LNCAP (cell line): ENCODE measurements around the gene ITGBL1.

Source experiments
- CTCF ChIP-seq: fragments of 450-650 bp; IDR thresholded peaks from 2 replicates; pipeline ENCODE4 v1.5.1; 2017; ENCODE audit warnings: mild to moderate bottlenecking

Gene ITGBL1

DNA sequence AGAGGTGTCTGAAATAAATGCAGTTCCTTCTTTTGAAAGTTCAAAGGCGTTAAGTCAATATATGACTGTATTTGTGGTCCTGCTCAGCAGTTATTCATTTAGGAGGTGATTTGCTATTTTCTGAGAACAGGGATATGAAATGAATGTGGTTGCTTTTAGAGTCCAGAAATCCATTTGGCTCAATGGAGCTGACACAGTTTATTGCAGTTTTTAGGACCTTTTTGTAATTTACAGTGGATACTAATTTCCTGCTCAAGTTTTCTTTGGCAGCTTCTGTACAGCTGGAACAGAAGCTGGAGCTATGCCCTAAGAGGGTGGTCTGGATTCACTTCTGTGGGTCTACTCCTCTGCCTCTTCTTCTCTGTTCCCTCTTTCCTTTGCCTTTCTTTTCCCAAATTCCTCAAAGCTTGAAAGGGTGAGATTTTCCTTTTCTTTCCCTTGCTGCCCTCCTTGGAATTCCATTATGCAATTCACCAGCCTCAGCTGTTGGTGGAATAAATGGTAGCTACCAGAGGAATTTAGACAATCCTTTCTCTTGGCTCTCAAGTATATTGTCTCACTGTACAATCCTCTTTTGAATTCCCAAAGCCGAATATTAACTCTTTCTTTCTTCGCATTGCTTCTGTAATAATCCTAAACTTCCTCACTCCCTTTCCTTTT is 39.9 kb downstream of the ITGBL1 start:
- TF ChIP-seq CTCF: no peak

DNA sequence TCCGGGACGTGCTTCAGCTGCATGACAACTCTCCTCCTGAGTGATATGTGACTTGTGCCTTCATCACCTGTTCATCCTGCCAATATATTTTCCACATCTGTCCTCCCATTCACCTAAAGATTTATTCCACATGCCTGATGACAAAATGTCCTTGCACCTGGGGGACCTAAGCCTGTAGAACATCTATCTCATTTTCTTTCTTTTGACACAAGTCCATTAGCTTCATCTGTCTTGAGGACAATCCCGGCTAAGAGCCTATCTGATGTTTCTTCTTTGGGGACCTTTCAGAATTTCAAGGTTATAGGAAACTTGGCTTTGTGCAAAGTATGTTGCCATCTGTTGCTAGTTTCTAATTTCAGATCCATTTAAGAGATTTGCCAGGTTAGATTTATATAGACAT is 41.1 kb downstream of the ITGBL1 start:
- TF ChIP-seq CTCF: no peak

DNA sequence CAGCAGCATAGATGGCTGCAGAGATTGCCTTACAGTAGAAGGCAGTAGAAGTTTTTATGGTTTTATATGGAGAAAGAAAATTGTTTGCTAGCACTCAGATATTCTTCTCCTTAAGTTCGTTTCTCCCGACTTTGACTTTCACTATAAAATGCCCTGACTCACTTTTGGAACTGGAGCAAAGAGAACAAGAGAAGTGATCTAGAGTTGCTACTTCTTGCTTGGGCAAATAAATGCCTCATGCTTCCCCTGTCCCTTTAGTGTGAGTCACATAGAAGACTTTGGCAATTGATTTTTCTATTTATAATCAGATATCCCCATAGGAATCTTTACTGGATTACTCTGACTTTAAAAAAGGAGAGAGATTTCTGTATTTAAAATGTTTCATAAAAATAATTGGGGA is 46.9 kb downstream of the ITGBL1 start:
- TF ChIP-seq CTCF: no peak

DNA sequence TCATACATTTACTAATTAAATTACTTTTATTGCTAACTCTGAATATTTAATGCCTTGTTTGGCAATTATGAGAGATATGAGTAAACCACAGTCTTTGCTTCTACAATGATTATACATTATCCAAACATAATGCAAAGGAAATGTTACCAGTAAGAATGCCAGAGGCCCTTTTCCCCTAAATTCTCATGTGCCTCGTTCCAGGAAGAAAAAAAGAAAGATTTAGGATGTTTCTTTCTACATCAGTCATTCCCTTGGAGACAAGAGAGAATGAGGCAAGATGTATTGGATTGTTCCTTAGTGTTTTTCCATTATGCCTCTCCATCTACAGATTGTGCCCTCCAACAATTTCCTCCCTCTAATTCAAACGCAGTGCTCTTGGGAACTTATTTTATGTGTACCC is 50.1 kb downstream of the ITGBL1 start:
- TF ChIP-seq CTCF: no peak

DNA sequence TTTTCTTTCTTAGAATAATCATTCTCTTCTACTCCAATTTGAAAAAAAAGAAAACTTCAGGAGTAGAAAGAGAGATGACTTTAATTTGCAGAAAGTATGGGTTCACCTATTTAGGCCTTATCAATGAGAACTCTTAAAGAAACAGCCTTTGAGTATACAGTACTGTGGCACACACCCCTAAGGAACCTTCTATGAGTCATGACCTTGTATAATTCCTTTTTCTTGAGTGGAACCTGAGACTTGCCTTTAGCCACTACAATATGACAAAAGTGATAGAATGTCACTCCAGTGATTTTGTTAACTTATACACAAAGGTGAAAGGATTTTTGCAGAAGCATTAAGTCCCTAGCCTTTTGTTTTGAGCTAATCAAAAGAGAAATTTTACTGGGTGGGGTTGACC is 58.7 kb downstream of the ITGBL1 start:
- TF ChIP-seq CTCF: no peak

DNA sequence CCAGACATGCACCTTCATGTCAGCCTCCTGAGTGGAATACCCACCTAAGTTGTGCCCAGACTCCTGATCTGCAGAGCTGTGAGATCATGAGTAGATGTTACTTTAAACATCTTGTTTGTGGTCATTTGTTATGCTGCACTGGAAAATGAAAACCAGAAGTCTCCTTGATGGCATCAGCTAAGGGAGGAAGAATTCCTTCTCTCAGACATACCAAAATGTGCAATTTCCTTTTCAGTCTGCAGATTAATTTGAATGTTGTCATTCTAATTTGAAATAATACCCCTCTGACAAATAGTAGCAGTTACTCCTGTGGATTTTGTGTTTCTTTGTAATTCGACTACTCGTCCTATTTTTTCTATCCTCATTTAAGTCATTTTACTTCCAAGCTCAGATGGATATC is 59.3 kb downstream of the ITGBL1 start:
- no peak for TF ChIP-seq CTCF

DNA sequence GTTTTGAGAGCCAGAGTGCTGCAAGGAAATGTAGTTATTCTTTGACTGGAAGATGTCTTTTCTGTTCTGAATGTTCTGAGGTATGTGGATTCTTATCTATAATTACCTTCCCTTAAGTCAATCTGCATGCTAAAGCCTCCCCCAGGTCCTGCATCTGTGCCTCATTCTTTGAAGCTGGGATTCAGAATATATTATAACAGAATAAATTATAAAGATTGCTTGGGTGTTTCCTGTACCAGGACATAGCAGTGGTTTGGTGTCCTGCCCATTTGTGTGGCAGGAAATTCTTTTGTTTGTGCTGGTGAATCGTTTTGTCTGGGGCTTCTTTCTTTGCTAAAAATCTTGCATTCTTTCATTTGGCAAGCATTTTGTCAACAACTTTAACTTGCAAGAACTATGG is 60.2 kb downstream of the ITGBL1 start:
- TF ChIP-seq CTCF: no peak

DNA sequence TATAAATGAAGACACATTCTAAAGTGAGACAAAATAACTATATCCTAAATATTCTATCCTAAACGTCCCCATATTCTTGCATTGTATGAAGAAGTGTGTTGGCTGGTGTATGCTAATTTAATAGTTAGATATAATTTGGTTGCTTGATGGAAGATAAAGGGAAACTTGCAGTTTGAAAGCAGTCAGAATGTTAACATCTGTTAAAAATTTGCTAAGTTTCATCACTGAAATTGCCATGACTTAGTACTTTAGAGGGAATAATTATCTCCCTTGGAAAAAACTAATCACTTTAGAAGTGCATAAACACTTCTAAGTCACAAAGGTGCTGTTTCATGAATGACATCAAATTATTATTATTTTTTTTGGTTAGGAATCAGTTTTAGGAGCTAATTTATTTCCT is 61.6 kb downstream of the ITGBL1 start:
- no peak for TF ChIP-seq CTCF
